HG02884 (cell line): Measurements from ENCODE around the gene FANCB.

ENCODE experiments used
- ATAC-seq: cut with Tn5 transposase; IDR thresholded peaks from one replicate; pipeline ENCODE4 v1.9.1; 2021; ENCODE audit warnings: mild to moderate bottlenecking, moderate library complexity; ENCODE audit not compliant: unreplicated experiment

FANCB gene

GRCh38 chrX:14843666-14844065, 29.2 kb downstream of the FANCB start:
- no peak for ATAC-seq

- peak; percentile 62 for ATAC-seq
Observed at GRCh38 chrX:14837155-14837554, 35.7 kb downstream of the FANCB start.

GRCh38 chrX:14832586-14832985, 40.3 kb downstream of the FANCB start:
- ATAC-seq, result no peak

GRCh38 chrX:14832151-14832550, 40.7 kb downstream of the FANCB start:
- no peak for ATAC-seq

GRCh38 chrX:14829643-14830042, 43.2 kb downstream of the FANCB start:
- ATAC-seq, result no peak

- no peak for ATAC-seq
Observed at GRCh38 chrX:14826319-14826718, 46.5 kb downstream of the FANCB start.

- no peak for ATAC-seq
Observed at GRCh38 chrX:14825851-14826250, 47.0 kb downstream of the FANCB start.

GRCh38 chrX:14819769-14820168, 53.1 kb downstream of the FANCB start:
- ATAC-seq, result no peak

- ATAC-seq, result no peak
Observed at GRCh38 chrX:14817571-14817970, 55.3 kb downstream of the FANCB start.

- no peak for ATAC-seq
Observed at GRCh38 chrX:14802943-14803710, 69.7 kb downstream of the FANCB start.

GRCh38 chrX:14801136-14801535, 71.7 kb downstream of the FANCB start:
- no peak for ATAC-seq

- ATAC-seq, result no peak
Observed at GRCh38 chrX:14798805-14799397, 74.0 kb downstream of the FANCB start.
